CD14-positive monocyte (primary cell): Measurements from ENCODE around the gene SPATA6L. TPM values are rescaled to one million over a fixed set of nuclear protein-coding genes. Genes with fewer than 3 reads are reported as not detected.

Experiments
- DNase-seq, 3 donors: peaks; one replicate each; pipeline ENCODE4 v3.0.0-alpha.2; 2011 to 2022
- H2AFZ ChIP-seq: 2 replicates; pipeline ENCODE4 v1.6.0; 2012; ENCODE audit warnings: mild to moderate bottlenecking, low read depth, low read length, inconsistent platforms; ENCODE audit not compliant: insufficient read depth, poor library complexity, severe bottlenecking
- H3K27ac ChIP-seq, 2 donors: 1 replicate in 1 of 2; 2 replicates in 1 of 2; pipeline ENCODE4 v1.5.1; 2012 to 2013; ENCODE audit warnings: low read length in 2 of 2, control low read depth in 1 of 2, inconsistent platforms in 1 of 2, low read depth in 1 of 2, mild to moderate bottlenecking in 1 of 2
- H3K27me3 ChIP-seq, 2 donors: one replicate each; pipeline versions ENCODE4 v1.6.0 to v1.6.1; 2011 to 2013; ENCODE audit warnings: low read length in 2 of 2; ENCODE audit not compliant: control insufficient read depth in 2 of 2, insufficient read depth in 2 of 2
- H3K36me3 ChIP-seq, 2 donors: replicated peaks in 1 of 2; 1 replicate in 1 of 2; 2 replicates in 1 of 2; pipeline versions ENCODE4 v1.5.1 to v1.6.1; 2012 to 2013; ENCODE audit warnings: low read length in 2 of 2, control low read depth in 1 of 2, inconsistent platforms in 1 of 2, mild to moderate bottlenecking in 1 of 2; ENCODE audit not compliant: insufficient read depth in 2 of 2, control insufficient read depth in 1 of 2
- H3K4me1 ChIP-seq, 2 donors: 1 replicate in 1 of 2; 2 replicates in 1 of 2; pipeline versions ENCODE4 v1.5.1 to v1.6.1; 2012 to 2013; ENCODE audit warnings: low read length in 2 of 2, control low read depth in 1 of 2, inconsistent platforms in 1 of 2, mild to moderate bottlenecking in 1 of 2, moderate library complexity in 1 of 2; ENCODE audit not compliant: insufficient read depth in 2 of 2, control insufficient read depth in 1 of 2
- H3K4me2 ChIP-seq: replicated peaks from 2 replicates; pipeline ENCODE3; 2012; ENCODE audit warnings: low read length, moderate library complexity, mild to moderate bottlenecking; ENCODE audit not compliant: poor library complexity, severe bottlenecking; ENCODE audit errors: extremely low read depth
- H3K4me3 ChIP-seq, 3 experiments: fragments of 200-600 bp in 1 of 3; sonication (generic) in 1 of 3; replicated peaks in 1 of 3; 1 replicate in 2 of 3; 2 replicates in 1 of 3; pipeline ENCODE4 v1.5.1; 2011 to 2013; ENCODE audit warnings: low read length in 3 of 3, mild to moderate bottlenecking in 3 of 3, control low read depth in 2 of 3, low read depth in 2 of 3, inconsistent platforms in 1 of 3, moderate library complexity in 1 of 3
- H3K79me2 ChIP-seq: 2 replicates; pipeline ENCODE4 v1.6.0; 2012; ENCODE audit warnings: mild to moderate bottlenecking, control low read depth, inconsistent platforms, low read length, moderate library complexity; ENCODE audit not compliant: insufficient read depth
- H3K9ac ChIP-seq: 2 replicates; pipeline ENCODE4 v1.6.0; 2017; ENCODE audit warnings: low read length, mild to moderate bottlenecking; ENCODE audit not compliant: insufficient read depth, poor library complexity, severe bottlenecking
- H3K9me3 ChIP-seq, 2 donors: replicated peaks in 1 of 2; 1 replicate in 1 of 2; 2 replicates in 1 of 2; pipeline versions ENCODE4 v1.5.1 to v1.6.1; 2012 to 2013; ENCODE audit warnings: low read length in 2 of 2, control low read depth in 1 of 2; ENCODE audit not compliant: control insufficient read depth in 1 of 2, insufficient read depth in 1 of 2
- H4K20me1 ChIP-seq: 2 replicates; pipeline ENCODE4 v1.6.0; 2012; ENCODE audit warnings: mild to moderate bottlenecking, low read length, control low read depth, moderate library complexity; ENCODE audit not compliant: insufficient read depth
- H3K27ac Mint-ChIP-seq, 7 donors: one replicate each; pipeline ENCODE4 v1.8.0; 2020; ENCODE audit warnings: mild to moderate bottlenecking in 7 of 7, mixed read lengths in 7 of 7, moderate library complexity in 6 of 7, inconsistent platforms in 2 of 7
- H3K27me3 Mint-ChIP-seq, 3 donors: one replicate each; pipeline ENCODE4 v1.8.0; 2021 to 2022; ENCODE audit warnings: low read depth in 3 of 3, mild to moderate bottlenecking in 3 of 3, mixed read lengths in 3 of 3, moderate library complexity in 3 of 3, inconsistent platforms in 1 of 3
- H3K36me3 Mint-ChIP-seq, 2 donors: one replicate each; pipeline ENCODE4 v1.8.0; 2020; ENCODE audit warnings: mixed read lengths in 2 of 2, inconsistent platforms in 1 of 2, mild to moderate bottlenecking in 1 of 2
- H3K4me1 Mint-ChIP-seq: one replicate; pipeline ENCODE4 v1.8.0; 2020; ENCODE audit warnings: mild to moderate bottlenecking, mixed read lengths
- H3K4me3 Mint-ChIP-seq, 2 donors: one replicate each; pipeline ENCODE4 v1.8.0; 2020; ENCODE audit warnings: mild to moderate bottlenecking in 2 of 2, mixed read lengths in 2 of 2, moderate library complexity in 1 of 2
- H3K9me3 Mint-ChIP-seq, 7 donors: one replicate each; pipeline ENCODE4 v1.8.0; 2020 to 2022; ENCODE audit warnings: mixed read lengths in 7 of 7, mild to moderate bottlenecking in 6 of 7, moderate library complexity in 6 of 7, inconsistent platforms in 2 of 7
- CTCF ChIP-seq: fragments of 200-600 bp; IDR thresholded peaks from one replicate; pipeline ENCODE4 v1.8.0; 2022; ENCODE audit warnings: antibody characterized with exemption, mild to moderate bottlenecking
- WGBS: methylation state at CpG from one replicate; pipeline ENCODE4 v1.1.5; 2013; ENCODE audit warnings: missing lambda C conversion rate; ENCODE audit not compliant: insufficient coverage; 5-methylcytosine and 5-hydroxymethylcytosine counted together
- intact Hi-C, 2 donors: fragments of 100-400 bp; cut with micrococcal nuclease; formaldehyde crosslinking; loops; one replicate each; pipeline versions ENCODE4 v1.15.0 to v1.15.1; 2023
- polyA plus RNA-seq, 3 donors: library from polyadenylated mRNA; depleted of rRNA in 1 of 3; unstranded in 2 of 3; stranded (reverse) in 1 of 3; fragments of 300-500 nt in 2 of 3; fragments of >200 nt in 1 of 3; fragmentation: Illumina TruSeq in 2 of 3; gene quantifications; 1 replicate in 2 of 3; 2 replicates in 1 of 3; pipeline ENCODE4 v1.2.3, GENCODE V29; 2012 to 2021

The SPATA6L gene
- polyA plus RNA-seq, 3 donors, result not detected

GRCh38 chr9:4618700-4619099 lies 47.6 kb downstream of the SPATA6L start:
- no peak overlapping the region for H3K4me3 ChIP-seq

GRCh38 chr9:4617752-4618151 lies 48.5 kb downstream of the SPATA6L start:
- H3K4me1 ChIP-seq, result no peaks in the 10 kb centered on the region
- intact Hi-C loops, result no loop called here
- H3K9me3 Mint-ChIP-seq, result peaks cover 0 to 1% (median 0%) of the 10 kb centered on the region in 7 donors
- peaks cover 0 to 2% of the 10 kb centered on the region in 2 donors for H3K27me3 ChIP-seq
- H3K27me3 Mint-ChIP-seq, result peaks cover 4 to 19% (median 6%) of the 10 kb centered on the region in 3 donors
- no peak for DNase-seq
- no peak overlapping the region for H3K27ac ChIP-seq
- H3K4me1 Mint-ChIP-seq, result peaks cover 5% of the 10 kb centered on the region
- H3K4me3 ChIP-seq, result no peak overlapping the region
- H3K27ac Mint-ChIP-seq, result peak overlapping the region in 1 of 7 donors; percentile 26
- no peak overlapping the region for H2AFZ ChIP-seq
- H3K36me3 ChIP-seq, result no peaks in the 10 kb centered on the region
- no peaks in the 10 kb centered on the region for H3K36me3 Mint-ChIP-seq
- H3K9ac ChIP-seq, result no peak overlapping the region
- TF ChIP-seq CTCF, result no peak
- H3K9me3 ChIP-seq, result no peaks in the 10 kb centered on the region
- H3K4me2 ChIP-seq, result no peak overlapping the region
- no CpG with 5 or more reads among the region's 3 CpGs for WGBS
- H3K79me2 ChIP-seq, result no peaks in the 10 kb centered on the region
- H4K20me1 ChIP-seq, result no peaks in the 10 kb centered on the region
- H3K4me3 Mint-ChIP-seq, result no peak overlapping the region

More at GRCh38 chr9:4618700-4619099, 47.6 kb downstream of the SPATA6L start:
- peaks cover 0 to 2% of the 10 kb centered on the region in 2 donors for H3K27me3 ChIP-seq
- DNase-seq, result peak in 1 of 3 donors; percentile 3
- H3K9me3 ChIP-seq, result no peaks in the 10 kb centered on the region
- no peak overlapping the region for H3K27ac ChIP-seq
- Mint-ChIP-seq H3K4me3 (no peak overlapping the region), H3K9me3 (peaks cover 0 to 1% (median 0%) of the 10 kb centered on the region in 7 donors), H3K4me1 (peaks cover 5% of the 10 kb centered on the region), H3K27ac (no peak overlapping the region), H3K36me3 (no peaks in the 10 kb centered on the region), H3K27me3 (peaks cover 4 to 18% (median 8%) of the 10 kb centered on the region in 3 donors)
- no peaks in the 10 kb centered on the region for H4K20me1 ChIP-seq
- no peak overlapping the region for H3K4me2 ChIP-seq
- H3K36me3 ChIP-seq, result no peaks in the 10 kb centered on the region
- intact Hi-C loops, result no loop called here
- H3K79me2 ChIP-seq, result no peaks in the 10 kb centered on the region
- H3K4me1 ChIP-seq, result no peaks in the 10 kb centered on the region
- no peak for TF ChIP-seq CTCF
- no peak overlapping the region for H3K9ac ChIP-seq
- no CpG with 5 or more reads among the region's 2 CpGs for WGBS
- no peak overlapping the region for H2AFZ ChIP-seq
